HUES64 (cell line): ENCODE data around the gene CMTM6.
"Not testable (repeated sequence)": the region's sequence is repeated elsewhere in the genome, so short reads cannot be mapped to it uniquely, and the experiment has no call there.

Experiments
- H3K27ac ChIP-seq: 2 replicates; pipeline ENCODE4 v1.7.0; 2013; ENCODE audit warnings: low read depth, low read length, inconsistent platforms
- H3K27me3 ChIP-seq: 2 replicates; pipeline ENCODE4 v1.6.1; 2013; ENCODE audit warnings: mild to moderate bottlenecking, low read length; ENCODE audit not compliant: insufficient read depth
- H3K36me3 ChIP-seq: 2 replicates; pipeline ENCODE4 v1.6.1; 2013; ENCODE audit warnings: mild to moderate bottlenecking, low read length; ENCODE audit not compliant: insufficient read depth
- H3K4me1 ChIP-seq: 2 replicates; pipeline ENCODE4 v1.6.1; 2013; ENCODE audit warnings: mild to moderate bottlenecking, low read length, moderate library complexity; ENCODE audit not compliant: insufficient read depth
- H3K4me3 ChIP-seq: 2 replicates; pipeline ENCODE4 v1.5.1; 2013; ENCODE audit warnings: mild to moderate bottlenecking, low read length, moderate library complexity
- H3K9ac ChIP-seq: 2 replicates; pipeline ENCODE4 v1.6.1; 2013; ENCODE audit warnings: mild to moderate bottlenecking, low read depth, low read length
- H3K9me3 ChIP-seq: 2 replicates; pipeline ENCODE4 v1.6.1; 2013; ENCODE audit warnings: low read depth, low read length; ENCODE audit not compliant: insufficient read depth
- WGBS: fragments of 150-250, 120-280 bp; methylation state at CpG from one replicate; pipeline ENCODE4 v1.1.7; 2013; ENCODE audit warnings: missing lambda C conversion rate; 5-methylcytosine and 5-hydroxymethylcytosine counted together

Gene CMTM6

DNA sequence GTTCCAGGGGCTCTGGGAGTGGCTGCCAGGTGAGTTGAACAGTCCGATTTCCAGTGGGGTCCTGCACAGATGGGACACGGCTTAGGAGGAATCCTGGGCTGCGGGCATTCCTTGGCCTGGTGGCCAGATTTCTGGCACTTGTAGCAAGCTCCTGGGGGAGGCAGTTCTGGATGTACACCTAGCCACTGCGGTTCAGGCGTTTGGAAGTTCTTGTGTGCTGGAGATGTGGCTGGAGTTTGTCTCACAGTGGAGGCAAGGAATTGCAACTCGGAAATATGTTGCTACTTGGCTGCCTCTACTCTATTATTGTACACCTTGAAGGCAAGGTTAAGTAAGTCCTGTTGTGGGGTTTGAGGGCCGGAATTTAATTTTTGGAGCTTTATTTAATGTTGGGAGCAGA lies 37.9 kb downstream of the CMTM6 start:
- peaks cover 22% of the 10 kb centered on the region for H3K4me1 ChIP-seq
- not testable (repeated sequence) for H3K36me3 ChIP-seq, H3K27ac ChIP-seq, H3K9ac ChIP-seq, H3K27me3 ChIP-seq, H3K4me3 ChIP-seq, H3K9me3 ChIP-seq
- WGBS: 91% methylated on average over 7 of the region's 7 CpGs

DNA sequence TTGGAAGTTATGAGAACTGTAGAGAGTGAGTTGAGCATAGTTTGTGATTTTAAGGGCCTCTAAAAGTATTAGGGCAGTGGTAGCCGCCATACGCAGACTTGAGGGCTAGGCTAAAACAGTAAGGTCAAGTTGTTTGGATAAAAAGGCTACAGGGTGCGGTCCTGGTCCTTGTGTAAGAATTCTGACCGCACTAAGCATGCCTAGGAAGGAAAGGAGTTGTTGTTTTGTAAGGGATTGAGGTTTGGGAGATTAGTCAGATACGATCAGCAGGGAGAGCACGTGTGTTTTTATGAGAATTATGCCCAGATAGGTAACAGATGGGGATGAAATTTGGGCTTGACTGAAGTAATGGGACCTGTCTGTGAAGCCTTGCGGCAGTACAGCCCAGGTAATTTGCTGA lies 39.2 kb downstream of the CMTM6 start:
- H3K4me3 ChIP-seq, H3K27me3 ChIP-seq, H3K36me3 ChIP-seq, H3K9ac ChIP-seq, H3K9me3 ChIP-seq, H3K27ac ChIP-seq: not testable (repeated sequence)
- H3K4me1 ChIP-seq: peaks cover 25% of the 10 kb centered on the region
- 94% methylated on average over 7 of the region's 7 CpGs for WGBS

DNA sequence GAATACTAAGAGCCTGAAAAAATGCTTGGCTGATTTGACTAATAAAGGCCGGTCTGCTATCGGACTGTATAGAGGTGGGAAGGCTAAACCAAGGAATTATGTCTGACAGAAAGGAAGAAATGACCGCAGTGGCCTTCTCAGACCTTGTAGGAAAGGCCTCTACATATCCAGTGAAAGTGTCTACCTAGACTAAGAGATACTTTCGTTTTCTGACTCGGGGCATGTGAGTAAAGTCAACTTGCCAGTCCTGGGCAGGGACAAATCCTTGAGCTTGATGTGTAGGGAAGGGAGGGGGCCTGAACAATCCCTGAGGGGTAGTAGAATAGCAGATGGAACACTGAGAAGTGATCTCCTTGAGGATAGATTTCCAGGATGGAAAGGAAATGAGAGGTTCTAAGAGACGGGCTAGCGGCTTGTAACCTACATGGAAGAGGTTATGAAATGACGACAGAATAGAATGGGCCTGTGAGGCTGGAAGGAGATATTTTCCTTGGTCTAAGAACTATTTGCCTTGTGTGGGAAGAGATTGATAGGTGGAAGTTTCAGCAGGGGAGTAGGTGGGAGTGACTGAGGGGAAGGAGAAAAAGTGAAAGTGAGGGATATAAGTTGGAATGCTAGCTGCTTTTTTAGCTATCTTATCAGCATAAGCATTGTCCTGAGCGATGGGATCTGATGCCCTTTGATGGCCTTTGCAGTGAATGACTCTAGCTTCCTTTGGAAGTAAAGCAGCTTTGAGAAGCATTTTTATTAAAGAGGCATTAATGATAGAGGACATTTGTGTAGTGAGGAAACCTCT lies 40.3 kb downstream of the CMTM6 start:
- not testable (repeated sequence) for H3K36me3 ChIP-seq, H3K27ac ChIP-seq, H3K4me3 ChIP-seq, H3K9ac ChIP-seq, H3K9me3 ChIP-seq, H3K27me3 ChIP-seq
- WGBS: 67% methylated on average over 8 of the region's 9 CpGs
- peaks cover 25% of the 10 kb centered on the region for H3K4me1 ChIP-seq

DNA sequence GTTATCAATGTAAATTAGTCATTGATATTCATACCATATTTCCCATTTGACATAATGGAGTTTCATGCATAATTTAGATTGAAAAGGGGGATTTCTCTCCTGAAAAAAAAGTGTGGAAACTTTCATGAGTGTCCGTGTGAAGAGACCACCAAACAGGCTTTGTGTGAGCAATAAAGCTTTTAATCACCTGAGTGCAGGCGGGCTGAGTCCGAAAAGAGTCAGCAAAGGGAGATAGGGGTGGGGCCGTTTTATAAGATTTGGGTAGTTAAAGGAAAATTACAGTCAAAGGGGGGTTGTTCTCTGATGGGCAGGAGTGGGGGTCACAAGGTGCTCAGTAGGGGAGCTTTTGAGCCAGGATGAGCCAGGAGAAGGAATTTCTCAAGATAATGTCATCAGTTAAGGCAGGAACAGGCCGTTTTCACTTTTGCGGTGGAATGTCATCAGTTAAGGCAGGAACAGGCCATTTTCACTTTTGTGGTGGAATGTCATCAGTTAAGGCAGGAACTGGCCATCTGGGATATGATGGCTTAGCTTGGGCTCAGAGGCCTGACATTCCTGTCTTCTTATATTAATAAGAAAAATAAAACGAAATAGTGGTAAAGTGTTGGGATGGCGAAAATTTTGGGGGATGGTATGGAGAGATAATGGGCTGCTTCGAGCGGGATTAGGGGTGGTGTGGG lies 41.7 kb downstream of the CMTM6 start:
- H3K9ac ChIP-seq: peak overlapping the region; percentile 45
- H3K27ac ChIP-seq: peak overlapping the region; percentile 83

DNA sequence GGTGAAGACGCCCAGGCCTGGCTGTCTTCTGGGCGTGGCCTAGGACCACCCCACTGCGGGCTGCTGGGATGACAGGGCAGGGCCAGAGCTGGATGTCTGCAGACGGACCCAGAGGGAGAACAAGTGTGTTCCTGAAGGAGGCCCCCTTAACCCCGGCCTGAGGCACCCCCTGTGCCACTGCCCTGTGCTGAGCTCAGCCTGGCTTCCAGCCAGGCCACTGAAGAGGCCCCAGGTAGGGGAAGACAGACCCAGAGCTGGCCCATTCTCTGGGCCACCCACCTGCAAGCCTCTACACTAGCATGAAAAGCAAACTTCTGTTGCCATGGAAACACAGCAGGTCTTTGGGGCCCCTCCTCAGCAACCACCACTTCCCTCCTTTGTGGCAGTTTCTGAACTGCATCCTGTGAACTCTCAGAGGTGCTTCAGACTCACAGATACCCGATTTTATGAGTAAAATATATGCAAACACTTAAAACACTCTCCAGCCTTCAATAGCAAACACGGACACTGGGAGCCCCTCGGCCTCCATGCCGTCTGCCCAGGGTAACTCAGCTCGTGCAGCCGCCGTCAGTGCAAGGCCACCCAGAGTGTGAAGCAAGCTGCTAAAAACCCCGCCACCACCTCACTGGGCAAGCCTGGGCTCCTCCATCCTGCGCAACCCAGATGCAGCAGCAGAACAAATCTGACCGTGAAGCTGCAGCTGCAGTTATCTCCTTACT lies 42.5 kb downstream of the CMTM6 start:
- Histone ChIP-seq H3K4me3 (peak overlapping the region; percentile 42), H3K9ac (peak overlapping the region; percentile 45), H3K9me3 (no peaks in the 10 kb centered on the region), H3K27ac (peak overlapping the region; percentile 83), H3K27me3 (no peaks in the 10 kb centered on the region), H3K4me1 (peaks cover 25% of the 10 kb centered on the region), H3K36me3 (no peaks in the 10 kb centered on the region)
- 17% methylated on average over 15 of the region's 15 CpGs for WGBS

More for the DNA sequence above, 41.7 kb downstream of the CMTM6 start:
- not testable (repeated sequence) for H3K9me3 ChIP-seq, H3K27me3 ChIP-seq, H3K36me3 ChIP-seq
- WGBS: 39% methylated on average over 10 of the region's 10 CpGs
- peak overlapping the region; percentile 42 for H3K4me3 ChIP-seq
- peaks cover 25% of the 10 kb centered on the region for H3K4me1 ChIP-seq

DNA sequence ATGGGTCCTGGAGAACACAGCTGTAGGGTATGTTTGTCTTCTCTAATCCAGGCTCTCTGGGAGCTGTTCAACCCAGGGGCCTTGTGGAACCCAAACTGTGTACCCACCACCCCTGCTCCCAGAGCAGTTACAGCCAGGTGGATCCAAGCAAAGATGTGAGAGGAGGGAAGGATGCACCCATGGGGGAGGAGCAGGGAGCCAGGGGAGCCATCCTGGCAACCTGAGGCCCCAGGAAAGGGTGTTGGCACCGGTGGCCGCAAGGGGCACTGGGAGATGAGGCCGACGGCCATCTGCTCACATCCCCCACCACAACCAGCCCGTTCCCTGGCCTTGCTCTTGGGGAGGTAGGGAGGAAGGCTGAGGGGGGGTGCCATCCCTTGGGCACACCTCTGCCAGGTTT lies 43.2 kb downstream of the CMTM6 start:
- peaks cover 28% of the 10 kb centered on the region for H3K4me1 ChIP-seq
- WGBS: 80% methylated on average over 1 of the region's 5 CpGs
- no peaks in the 10 kb centered on the region for H3K36me3 ChIP-seq
- H3K27ac ChIP-seq: peak overlapping the region; percentile 71
- 0 out of 2 replicates have a peak overlapping the region, but pooled peaks have one; percentile 45 for H3K9ac ChIP-seq
- no peaks in the 10 kb centered on the region for H3K27me3 ChIP-seq
- no peak overlapping the region for H3K4me3 ChIP-seq
- no peaks in the 10 kb centered on the region for H3K9me3 ChIP-seq

DNA sequence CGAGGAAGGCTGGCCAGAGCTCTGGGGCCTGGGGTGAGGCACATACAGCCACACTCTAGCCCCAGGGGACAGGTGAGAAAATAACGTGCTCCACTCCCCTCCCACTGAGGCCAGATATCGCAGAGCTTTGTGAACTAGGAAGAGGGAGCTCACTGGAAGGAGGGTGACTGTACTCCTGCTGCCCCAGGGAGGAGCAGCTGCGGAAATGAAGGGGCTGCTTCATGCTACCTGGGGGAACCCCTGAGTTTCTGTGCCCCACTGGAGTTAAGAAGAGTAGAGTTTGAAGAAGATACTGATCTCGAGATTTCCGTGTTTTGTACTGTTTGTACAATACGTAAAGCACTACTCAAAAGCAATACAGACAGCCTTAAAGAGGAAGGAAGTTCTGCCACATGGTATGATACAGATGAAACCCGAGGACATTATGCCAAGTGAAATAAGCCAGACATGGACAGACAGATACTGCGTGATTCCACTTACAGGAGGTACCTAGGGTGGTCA lies 44.6 kb downstream of the CMTM6 start:
- no peak overlapping the region for H3K9ac ChIP-seq

DNA sequence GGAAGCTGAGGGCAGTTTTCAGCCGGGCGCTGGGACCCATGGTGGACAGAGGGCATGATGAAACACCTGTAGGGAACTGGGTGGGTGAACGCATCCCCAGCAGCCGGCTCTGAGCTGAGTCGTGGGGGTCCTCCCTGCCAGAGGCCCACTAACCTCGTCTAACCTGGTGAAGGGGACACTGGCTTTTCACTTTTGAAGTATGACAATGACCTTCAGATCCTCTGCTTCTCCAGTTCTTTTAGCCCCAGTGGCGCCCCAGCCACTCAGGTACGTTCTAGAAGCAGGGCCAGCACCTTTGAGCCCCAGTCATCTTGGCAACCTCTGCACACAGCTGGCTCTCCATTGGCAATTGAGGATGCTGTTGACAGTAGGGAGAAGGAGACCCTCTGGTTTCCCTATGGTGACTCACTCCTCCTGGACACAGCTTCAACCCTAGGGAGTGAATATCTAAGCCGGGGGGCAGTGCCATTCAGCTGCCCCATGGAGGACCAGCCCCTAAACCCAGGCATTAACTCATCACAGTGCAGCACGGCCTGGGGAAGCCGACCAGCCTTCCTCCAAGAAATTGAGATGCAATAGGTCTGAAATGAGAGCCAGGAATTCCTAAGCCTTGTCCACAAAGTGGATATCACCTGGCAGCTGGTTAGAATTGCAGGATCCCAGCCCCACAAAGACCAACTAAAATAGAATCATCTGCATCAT lies 46.1 kb downstream of the CMTM6 start:
- Histone ChIP-seq H3K4me3 (no peak overlapping the region), H3K27me3 (no peaks in the 10 kb centered on the region), H3K27ac (no peak overlapping the region), H3K4me1 (peaks cover 22% of the 10 kb centered on the region), H3K36me3 (no peaks in the 10 kb centered on the region), H3K9me3 (no peaks in the 10 kb centered on the region), H3K9ac (no peak overlapping the region)
- WGBS: 84% methylated on average over 11 of the region's 11 CpGs

More for the DNA sequence above, 44.6 kb downstream of the CMTM6 start:
- H3K4me1 ChIP-seq: peaks cover 29% of the 10 kb centered on the region
- no peaks in the 10 kb centered on the region for H3K36me3 ChIP-seq
- H3K4me3 ChIP-seq: no peak overlapping the region
- no peak overlapping the region for H3K27ac ChIP-seq
- H3K27me3 ChIP-seq: no peaks in the 10 kb centered on the region
- no peaks in the 10 kb centered on the region for H3K9me3 ChIP-seq
- 92% methylated on average over 9 of the region's 9 CpGs for WGBS

DNA sequence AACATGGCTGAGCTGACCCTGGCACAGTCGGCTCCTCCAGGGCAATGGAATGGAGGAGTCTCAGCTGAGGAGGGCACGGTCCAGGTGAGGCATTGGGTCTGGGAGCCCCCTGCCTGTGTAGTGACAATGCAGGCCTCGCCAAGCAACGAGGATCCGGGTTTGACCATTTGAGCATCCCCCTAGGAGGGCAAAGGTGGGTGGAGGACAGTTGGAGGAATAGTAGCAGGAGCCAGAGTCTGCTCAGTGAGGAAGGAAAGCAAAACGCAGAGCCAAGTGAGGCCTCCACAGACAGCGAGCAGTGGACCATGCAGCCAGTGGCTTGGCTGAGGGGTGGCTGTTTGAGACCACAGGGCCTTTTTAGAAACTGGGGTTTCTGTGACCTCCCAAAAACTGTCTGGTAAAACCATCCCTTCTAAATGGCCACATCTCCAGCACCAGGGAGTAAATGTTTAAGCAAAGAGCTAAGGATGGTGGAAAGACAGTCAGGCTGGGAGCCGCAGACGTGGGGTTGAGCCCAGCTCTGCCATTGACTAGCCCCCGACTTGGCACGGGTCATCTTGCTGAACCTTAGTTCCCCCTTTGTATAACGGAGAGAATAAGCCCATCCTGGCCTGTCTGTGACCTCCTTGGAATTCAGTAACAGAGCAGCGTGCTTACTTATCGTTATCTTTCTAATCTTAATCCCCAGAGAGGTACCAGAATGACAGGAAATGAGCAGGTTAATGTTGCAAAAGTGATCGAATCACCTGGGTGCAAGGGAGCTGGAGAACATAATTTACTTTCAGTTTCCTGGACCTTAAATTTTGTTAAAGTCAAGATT lies 46.8 kb downstream of the CMTM6 start:
- 92% methylated on average over 15 of the region's 15 CpGs for WGBS
- Histone ChIP-seq H3K4me3 (no peak overlapping the region), H3K9ac (no peak overlapping the region), H3K27me3 (no peaks in the 10 kb centered on the region), H3K9me3 (no peaks in the 10 kb centered on the region), H3K4me1 (peaks cover 16% of the 10 kb centered on the region), H3K36me3 (no peaks in the 10 kb centered on the region), H3K27ac (no peak overlapping the region)
